Transverse colon (tissue), 4 donors: ENCODE results near the gene MESP1. TPM values are rescaled to one million over a fixed set of nuclear protein-coding genes. Genes with fewer than 3 reads are reported as not detected.
"Not testable (repeated sequence)": the region's sequence is repeated elsewhere in the genome, so short reads cannot be mapped to it uniquely, and the experiment has no call there.

ENCODE experiments used
- DNase-seq: peaks from one replicate; pipeline ENCODE4 v3.0.0-alpha.2; 2019
- H3K27ac ChIP-seq, 4 donors: fragments of 200-600 bp; sonication (generic); 2 replicates each; pipeline ENCODE4 v1.5.1; 2016 to 2018; ENCODE audit warnings: inconsistent platforms in 4 of 4
- H3K27me3 ChIP-seq: fragments of 200-600 bp; sonication (generic); 2 replicates; pipeline ENCODE4 v1.5.1; 2017; ENCODE audit warnings: inconsistent platforms
- H3K36me3 ChIP-seq, 4 donors: fragments of 200-600 bp; sonication (generic); 2 replicates each; pipeline ENCODE4 v1.5.1; 2017 to 2019; ENCODE audit warnings: inconsistent platforms in 4 of 4
- H3K4me1 ChIP-seq, 4 donors: fragments of 200-600 bp; sonication (generic); 2 replicates each; pipeline ENCODE4 v1.5.1; 2017 to 2020; ENCODE audit warnings: inconsistent platforms in 4 of 4
- H3K4me3 ChIP-seq, 4 donors: fragments of 200-600 bp; sonication (generic); 1 replicate in 1 of 4; 2 replicates in 3 of 4; pipeline versions ENCODE4 v1.5.1 to v1.6.1; 2017 to 2019; ENCODE audit warnings: inconsistent platforms in 4 of 4
- H3K9me3 ChIP-seq, 2 donors: fragments of 200-600 bp; sonication (generic); 2 replicates each; pipeline ENCODE4 v1.5.1; 2017 to 2019; ENCODE audit warnings: inconsistent platforms in 2 of 2
- EP300 ChIP-seq: sonication (generic); formaldehyde crosslinking; IDR thresholded peaks from one replicate; pipeline ENCODE4 v1.6.1; 2017; ENCODE audit warnings: antibody characterized with exemption, low read depth
- POLR2A ChIP-seq: fragments of 450-650 bp; IDR thresholded peaks from one replicate; pipeline ENCODE4 v1.6.1; 2016; ENCODE audit warnings: antibody characterized with exemption, mild to moderate bottlenecking, moderate library complexity
- POLR2AphosphoS5 ChIP-seq, 3 donors: sonication (generic); formaldehyde crosslinking; IDR thresholded peaks; one replicate each; pipeline ENCODE4 v1.6.1; 2016; ENCODE audit warnings: antibody characterized with exemption in 3 of 3
- WGBS, 2 donors: methylation state at CpG; one replicate each; pipeline ENCODE4 v1.1.5; 2018; ENCODE audit warnings: low coverage in 1 of 2; 5-methylcytosine and 5-hydroxymethylcytosine counted together
- in situ Hi-C, 4 donors: fragments of 200-750 bp; cut with MboI; loops; one replicate each; pipeline versions ENCODE4 v1.15.0 to v1.15.1; 2017; ENCODE audit warnings: low sequenced_read_pairs in 3 of 4, low pct_ligation_motif_present in 1 of 4, low pct_unique_long_range_greater_than_20kb in 1 of 4
- intact Hi-C: fragments of 100-400 bp; cut with DNase I; formaldehyde crosslinking; loops from one replicate; pipeline ENCODE4 v1.15.1; 2023; ENCODE audit warnings: low total_unique reads
- total RNA-seq, 4 donors: library from RNA; depleted of rRNA; stranded (reverse); fragments of >200 nt; gene quantifications; one replicate each; pipeline ENCODE4 v1.1.0, GENCODE V29; 2016
- TF ChIP-seq, protein P1 (sequence below), 5 experiments: fragments of 200-600 bp in 3 of 5; fragments of 450-650 bp in 2 of 5; sonication (generic) in 3 of 5; IDR thresholded peaks; 1 replicate in 2 of 5; 2 replicates in 3 of 5; pipeline ENCODE4 v1.5.1; 2016 to 2017; ENCODE audit warnings: antibody characterized with exemption in 5 of 5, inconsistent platforms in 3 of 5, mild to moderate bottlenecking in 2 of 5, moderate library complexity in 1 of 5

MESP1 gene
- total RNA-seq, 4 donors from 2014 or later, result 8.6 to 13.5 (median 12.5) TPM

DNA sequence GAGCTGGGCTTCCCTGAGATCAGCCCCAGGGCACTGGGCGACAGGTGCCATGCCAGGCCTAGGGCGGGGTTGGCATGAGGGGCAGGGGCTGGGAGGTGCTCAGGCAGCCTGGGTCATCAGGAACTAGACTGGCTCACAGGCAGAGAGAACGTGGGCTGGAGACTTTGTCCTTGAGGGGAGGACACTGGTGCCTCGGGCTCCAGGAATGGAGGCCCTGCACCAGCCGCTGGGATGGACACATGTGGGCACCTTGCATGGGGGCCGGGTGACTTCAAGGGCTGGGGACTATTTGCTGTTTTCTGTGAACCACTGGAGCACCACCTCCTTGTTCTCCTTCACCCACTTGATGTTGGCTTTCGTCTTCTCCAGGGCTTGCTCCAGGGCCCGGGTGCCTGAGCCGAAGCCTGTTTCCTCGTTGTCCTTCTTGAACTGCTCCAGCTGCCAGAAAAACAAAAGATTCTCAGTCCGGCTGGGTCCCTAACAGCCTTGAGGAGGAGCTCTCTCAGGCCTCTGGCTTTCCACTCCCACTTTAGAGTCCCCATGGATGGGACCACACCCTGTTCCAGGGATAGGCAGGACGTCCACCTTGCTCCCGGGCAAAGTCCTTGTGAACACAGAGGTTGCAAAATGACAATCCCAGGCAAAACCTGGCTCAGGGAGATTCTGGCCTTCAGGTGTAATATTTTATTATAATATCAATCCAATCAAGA lies 34.2 kb upstream of the MESP1 start:
- TF ChIP-seq, protein P1, sequence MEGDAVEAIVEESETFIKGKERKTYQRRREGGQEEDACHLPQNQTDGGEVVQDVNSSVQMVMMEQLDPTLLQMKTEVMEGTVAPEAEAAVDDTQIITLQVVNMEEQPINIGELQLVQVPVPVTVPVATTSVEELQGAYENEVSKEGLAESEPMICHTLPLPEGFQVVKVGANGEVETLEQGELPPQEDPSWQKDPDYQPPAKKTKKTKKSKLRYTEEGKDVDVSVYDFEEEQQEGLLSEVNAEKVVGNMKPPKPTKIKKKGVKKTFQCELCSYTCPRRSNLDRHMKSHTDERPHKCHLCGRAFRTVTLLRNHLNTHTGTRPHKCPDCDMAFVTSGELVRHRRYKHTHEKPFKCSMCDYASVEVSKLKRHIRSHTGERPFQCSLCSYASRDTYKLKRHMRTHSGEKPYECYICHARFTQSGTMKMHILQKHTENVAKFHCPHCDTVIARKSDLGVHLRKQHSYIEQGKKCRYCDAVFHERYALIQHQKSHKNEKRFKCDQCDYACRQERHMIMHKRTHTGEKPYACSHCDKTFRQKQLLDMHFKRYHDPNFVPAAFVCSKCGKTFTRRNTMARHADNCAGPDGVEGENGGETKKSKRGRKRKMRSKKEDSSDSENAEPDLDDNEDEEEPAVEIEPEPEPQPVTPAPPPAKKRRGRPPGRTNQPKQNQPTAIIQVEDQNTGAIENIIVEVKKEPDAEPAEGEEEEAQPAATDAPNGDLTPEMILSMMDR (IDR thresholded peaks at IDR 0.05), result no peak
- TF ChIP-seq EP300 (no peak), POLR2AphosphoS5 (IDR thresholded peaks at IDR 0.05) (peak in 2 of 3 donors; percentile 50 to 65), POLR2A (peak; percentile 54)
- intact Hi-C loops, result no loop called here
- peak; percentile 87 for DNase-seq
- peak overlapping the region; percentile 87 to 90 (median 89) for H3K27ac ChIP-seq
- H3K27me3 ChIP-seq, result no peaks in the 10 kb centered on the region
- peaks cover 30 to 64% (median 43%) of the 10 kb centered on the region in 4 donors for H3K4me1 ChIP-seq
- H3K9me3 ChIP-seq, result peaks cover 0 to 3% of the 10 kb centered on the region in 2 donors
- in situ Hi-C loops, result no loop called here
- H3K36me3 ChIP-seq, result no peaks in the 10 kb centered on the region
- H3K4me3 ChIP-seq, result no peak overlapping the region
- 55 to 80% methylated on average over 2 to 13 of the region's 13 CpGs for WGBS, 2 donors

DNA sequence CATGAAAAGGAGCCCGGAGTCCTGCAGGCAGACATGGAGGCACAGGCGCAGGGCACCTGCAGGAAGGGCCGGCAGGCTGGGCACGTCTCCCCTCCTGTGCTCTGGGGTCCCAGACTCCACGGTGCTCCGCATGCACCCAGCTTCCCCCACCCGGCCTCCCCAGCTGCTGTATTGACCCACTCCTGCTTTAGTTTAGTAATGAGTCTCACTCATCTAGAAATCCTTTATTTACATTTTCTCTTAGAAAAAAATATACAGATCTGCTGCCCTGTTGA lies 33.6 kb upstream of the MESP1 start:
- H3K36me3 ChIP-seq, result no peaks in the 10 kb centered on the region
- TF ChIP-seq EP300, result no peak
- TF ChIP-seq POLR2AphosphoS5 (IDR thresholded peaks at IDR 0.05), result no peak
- no peak for TF ChIP-seq POLR2A
- TF ChIP-seq, protein P1 (IDR thresholded peaks at IDR 0.05), result no peak
- WGBS, 2 donors, result 57% methylated on average over 6 of the region's 7 CpGs; no CpG with 5 or more reads in 1 of the 2 donors
- H3K27me3 ChIP-seq, result no peaks in the 10 kb centered on the region
- in situ Hi-C loops, result no loop called here
- DNase-seq, result no peak
- peaks cover 0 to 3% of the 10 kb centered on the region in 2 donors for H3K9me3 ChIP-seq
- intact Hi-C loops, result no loop called here
- H3K27ac ChIP-seq, result peak overlapping the region; percentile 87 to 90 (median 89)
- peaks cover 30 to 68% (median 46%) of the 10 kb centered on the region in 4 donors for H3K4me1 ChIP-seq
- no peak overlapping the region for H3K4me3 ChIP-seq

DNA sequence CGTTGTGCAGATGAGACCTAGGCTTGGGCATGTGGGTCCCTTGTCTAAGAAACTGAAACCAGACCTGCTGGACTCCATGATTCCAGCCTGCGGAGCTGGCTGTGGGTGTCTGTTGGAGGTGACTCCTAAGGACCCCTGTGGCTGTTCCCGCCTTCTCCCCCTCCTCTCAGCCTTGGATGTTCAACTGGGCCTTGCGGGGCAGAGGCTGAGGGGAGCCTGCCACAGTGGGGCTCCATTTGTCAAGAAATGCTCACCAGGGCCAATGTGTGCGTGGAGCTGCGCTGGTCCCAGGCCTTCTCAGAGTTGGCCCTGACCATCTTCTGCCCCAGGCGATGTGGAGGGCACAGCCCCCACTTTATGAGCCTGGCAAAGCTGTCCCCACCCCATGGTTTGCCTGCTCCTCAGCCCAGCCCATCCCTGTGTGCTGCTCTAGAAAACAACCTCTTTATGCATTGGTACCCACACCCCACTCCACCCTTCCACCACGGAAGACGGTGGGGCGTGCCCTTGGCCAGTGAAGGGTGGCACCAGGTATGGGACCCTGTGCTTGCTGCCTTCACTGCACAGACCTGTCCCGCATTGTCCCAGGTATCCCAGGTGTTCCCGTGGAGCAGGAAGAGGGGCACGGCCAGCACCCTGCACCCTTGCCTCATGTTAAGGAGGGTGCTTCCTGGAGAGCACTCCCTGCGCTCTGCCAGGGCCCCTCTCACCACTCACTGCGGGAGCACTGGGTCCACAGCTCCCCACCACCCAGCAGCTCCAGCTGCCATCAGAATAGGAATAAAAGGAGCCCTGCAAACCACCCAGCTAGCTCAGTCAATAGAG lies 33.0 kb upstream of the MESP1 start:
- Histone ChIP-seq H3K4me1 (peaks cover 30 to 68% (median 46%) of the 10 kb centered on the region in 4 donors), H3K36me3 (no peaks in the 10 kb centered on the region), H3K27me3 (no peaks in the 10 kb centered on the region), H3K27ac (peak overlapping the region; percentile 87 to 90 (median 89)), H3K9me3 (peaks cover 0 to 3% of the 10 kb centered on the region in 2 donors), H3K4me3 (no peak overlapping the region)
- 78% methylated on average over 15 of the region's 15 CpGs; no CpG with 5 or more reads in 1 of the 2 donors for WGBS, 2 donors
- intact Hi-C loops, result no loop called here
- TF ChIP-seq POLR2AphosphoS5 (IDR thresholded peaks at IDR 0.05) (no peak), POLR2A (no peak), EP300 (no peak)
- TF ChIP-seq, protein P1 (IDR thresholded peaks at IDR 0.05), result no peak
- in situ Hi-C loops, result no loop called here
- DNase-seq, result peak; percentile 73

DNA sequence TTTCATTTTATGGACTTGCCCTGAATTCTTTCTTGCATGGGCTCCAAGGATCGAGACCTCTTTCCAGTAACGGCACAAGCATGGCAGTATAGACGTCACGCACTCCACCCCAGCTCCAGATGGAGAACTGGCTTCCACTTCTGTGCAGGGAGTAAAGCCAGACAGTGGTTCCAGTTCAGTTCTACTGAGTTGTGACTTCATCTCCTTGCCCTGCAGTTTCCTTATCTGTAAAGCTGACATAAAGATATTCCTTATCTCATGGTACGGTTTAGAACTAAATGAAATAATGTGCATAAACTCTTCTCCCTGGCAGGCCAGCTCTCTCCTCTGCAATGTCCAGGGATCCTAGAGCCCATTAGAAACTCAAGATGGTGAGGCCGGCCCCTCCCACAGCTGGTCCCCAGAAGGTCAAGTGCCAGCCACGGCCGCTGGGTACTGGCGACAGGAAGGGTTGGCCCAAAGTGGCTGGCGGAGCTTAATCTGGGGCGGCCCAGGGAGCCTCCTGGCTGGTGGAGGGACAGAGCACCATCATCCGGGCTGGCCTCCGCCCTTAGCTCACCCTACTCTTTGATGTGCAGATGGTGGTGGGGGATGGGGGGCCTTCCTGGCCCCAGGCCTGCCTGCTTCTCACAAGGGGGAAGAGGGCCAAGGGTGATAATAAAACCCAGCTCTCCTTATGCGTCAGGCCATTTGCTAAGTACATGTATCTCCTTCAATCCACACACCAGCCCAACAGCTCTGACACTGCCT lies 32.2 kb upstream of the MESP1 start:
- Histone ChIP-seq H3K27me3 (no peaks in the 10 kb centered on the region), H3K4me3 (no peak overlapping the region), H3K4me1 (peaks cover 30 to 73% (median 46%) of the 10 kb centered on the region in 4 donors), H3K36me3 (no peaks in the 10 kb centered on the region), H3K27ac (peak overlapping the region; percentile 87 to 90 (median 89)), H3K9me3 (peaks cover 0 to 3% of the 10 kb centered on the region in 2 donors)
- in situ Hi-C loops (no loop called here), intact Hi-C loops (no loop called here)
- TF ChIP-seq EP300 (no peak), POLR2AphosphoS5 (IDR thresholded peaks at IDR 0.05) (no peak), POLR2A (no peak)
- TF ChIP-seq, protein P1 (IDR thresholded peaks at IDR 0.05), result no peak
- 67 to 74% methylated on average over 4 to 12 of the region's 14 CpGs for WGBS, 2 donors
- DNase-seq, result no peak

DNA sequence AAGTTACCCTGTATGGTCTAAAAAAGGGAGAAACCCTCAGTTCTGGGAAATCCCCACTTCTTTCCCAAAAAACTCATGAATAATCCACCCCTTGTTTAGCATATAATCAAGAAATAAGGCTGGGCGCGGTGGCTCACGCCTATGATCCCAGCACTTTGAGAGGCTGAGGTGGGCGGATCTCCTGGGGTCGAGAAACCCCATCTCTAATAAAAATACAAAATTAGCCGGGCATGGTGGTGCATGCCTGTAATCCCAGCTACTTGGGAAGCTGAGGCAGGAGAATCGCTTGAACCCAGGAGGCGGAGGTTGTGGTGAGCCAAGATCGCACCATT lies 31.5 kb upstream of the MESP1 start:
- in situ Hi-C loops, H3K4me3 ChIP-seq, H3K36me3 ChIP-seq, H3K9me3 ChIP-seq, DNase-seq, H3K27me3 ChIP-seq, intact Hi-C loops: not testable (repeated sequence)
- 81% methylated on average over 9 of the region's 9 CpGs; no CpG with 5 or more reads in 1 of the 2 donors for WGBS, 2 donors
- Histone ChIP-seq H3K27ac (peak overlapping the region; percentile 87 to 90 (median 89)), H3K4me1 (peaks cover 30 to 73% (median 46%) of the 10 kb centered on the region in 4 donors)
